ENCODE data around the gene OR4N5. TPM values are rescaled to one million over a fixed set of nuclear protein-coding genes. Genes with fewer than 3 reads are reported as not detected.

Gene OR4N5
- total RNA-seq, 1 donor from 2014 or later = not detected

GRCh38 chr14:20191396-20191795 is 52.8 kb downstream of the OR4N5 start:
- Histone ChIP-seq H3K4me2 (ENCODE audit: low read length) (no peak overlapping the region), H3K4me3 (ENCODE audit: insufficient read depth, low read depth, low read length) (no peak overlapping the region), H3K27me3 (ENCODE audit: insufficient read depth, low read length) (no peaks in the 10 kb centered on the region), H2AFZ (ENCODE audit: low read depth, low read length) (no peak overlapping the region), H4K20me1 (ENCODE audit: insufficient read depth, low read length) (no peaks in the 10 kb centered on the region), H3K9ac (ENCODE audit: low read length) (no peak overlapping the region), H3K27ac (ENCODE audit: low read depth, low read length) (no peak overlapping the region), H3K4me1 (ENCODE audit: insufficient read depth, low read length) (no peaks in the 10 kb centered on the region), H3K36me3 (ENCODE audit: insufficient read depth, low read length) (no peaks in the 10 kb centered on the region), H3K9me3 (ENCODE audit: insufficient read depth, low read depth, low read length) (no peaks in the 10 kb centered on the region), H3K79me2 (ENCODE audit: insufficient read depth, low read length) (no peaks in the 10 kb centered on the region)
- TF ChIP-seq CTCF (IDR thresholded peaks at IDR 0.05; ENCODE audit: insufficient read depth, low read depth, low read length) (no peak), EZH2 (IDR thresholded peaks at IDR 0.05; ENCODE audit: insufficient read depth, low read length) (no peak)
- FAIRE-seq = no peak
- no peak for DNase-seq (ENCODE audit: low read depth)
- Mint-ChIP-seq H3K27me3 (ENCODE audit: low read depth, unreplicated experiment) (no peaks in the 10 kb centered on the region), H3K4me1 (ENCODE audit: low read depth, unreplicated experiment) (no peaks in the 10 kb centered on the region), H3K27ac (ENCODE audit: unreplicated experiment) (no peak overlapping the region), H3K36me3 (ENCODE audit: low read depth, unreplicated experiment) (no peaks in the 10 kb centered on the region), H3K9me3 (ENCODE audit: unreplicated experiment) (peaks cover 9% of the 10 kb centered on the region), H3K4me3 (ENCODE audit: unreplicated experiment) (no peak overlapping the region)

GRCh38 chr14:20194101-20194500 is 55.5 kb downstream of the OR4N5 start:
- H3K4me1 Mint-ChIP-seq (ENCODE audit: low read depth, unreplicated experiment) = no peaks in the 10 kb centered on the region
- H3K27me3 ChIP-seq (ENCODE audit: insufficient read depth, low read length) = no peaks in the 10 kb centered on the region
- no peak overlapping the region for H2AFZ ChIP-seq (ENCODE audit: low read depth, low read length)
- no peak overlapping the region for H3K27ac Mint-ChIP-seq (ENCODE audit: unreplicated experiment)
- H3K4me3 ChIP-seq (ENCODE audit: insufficient read depth, low read depth, low read length) = no peak overlapping the region
- DNase-seq (ENCODE audit: low read depth) (no peak), FAIRE-seq (no peak)
- no peaks in the 10 kb centered on the region for H3K27me3 Mint-ChIP-seq (ENCODE audit: low read depth, unreplicated experiment)
- H3K4me3 Mint-ChIP-seq (ENCODE audit: unreplicated experiment) = no peak overlapping the region
- no peaks in the 10 kb centered on the region for H4K20me1 ChIP-seq (ENCODE audit: insufficient read depth, low read length)
- H3K36me3 ChIP-seq (ENCODE audit: insufficient read depth, low read length) = no peaks in the 10 kb centered on the region
- H3K9ac ChIP-seq (ENCODE audit: low read length) = no peak overlapping the region
- H3K9me3 ChIP-seq (ENCODE audit: insufficient read depth, low read depth, low read length) = no peaks in the 10 kb centered on the region
- H3K4me2 ChIP-seq (ENCODE audit: low read length) = no peak overlapping the region
- no peaks in the 10 kb centered on the region for H3K4me1 ChIP-seq (ENCODE audit: insufficient read depth, low read length)
- peaks cover 9% of the 10 kb centered on the region for H3K9me3 Mint-ChIP-seq (ENCODE audit: unreplicated experiment)
- H3K79me2 ChIP-seq (ENCODE audit: insufficient read depth, low read length) = no peaks in the 10 kb centered on the region
- TF ChIP-seq CTCF (IDR thresholded peaks at IDR 0.05; ENCODE audit: insufficient read depth, low read depth, low read length) (no peak), EZH2 (IDR thresholded peaks at IDR 0.05; ENCODE audit: insufficient read depth, low read length) (no peak)
- H3K36me3 Mint-ChIP-seq (ENCODE audit: low read depth, unreplicated experiment) = no peaks in the 10 kb centered on the region
- no peak overlapping the region for H3K27ac ChIP-seq (ENCODE audit: low read depth, low read length)

Other genes starting within 250 kb of the OR4N5 start
- gene OR4K5, start 218.2 kb upstream of the OR4N5 start, total RNA-seq = not detected in 2 replicates
- gene OR4K1, start 207.9 kb upstream of the OR4N5 start, total RNA-seq = not detected in 2 replicates
- not detected in 2 replicates for gene OR4K15, start 163.2 kb upstream of the OR4N5 start, total RNA-seq
- not detected in 2 replicates for gene OR4Q2, start 136.7 kb upstream of the OR4N5 start, total RNA-seq
- gene OR4K14, start 119.5 kb upstream of the OR4N5 start, total RNA-seq = not detected in 2 replicates
- gene OR4K13, start 102.8 kb upstream of the OR4N5 start, total RNA-seq = not detected in 2 replicates
- gene OR4L1, start 78.8 kb upstream of the OR4N5 start, total RNA-seq = not detected in 2 replicates
- not detected in 2 replicates for gene OR4K17, start 28.1 kb upstream of the OR4N5 start, total RNA-seq
- not detected in 2 replicates for gene OR11G2, start 52.1 kb downstream of the OR4N5 start, total RNA-seq
- not detected in 2 replicates for gene OR11H6, start 84.9 kb downstream of the OR4N5 start, total RNA-seq
- not detected in 2 replicates for gene OR11H7, start 90.2 kb downstream of the OR4N5 start, total RNA-seq
- not detected in 2 replicates for gene OR11H4, start 100.5 kb downstream of the OR4N5 start, total RNA-seq
- gene TTC5, start 167.1 kb downstream of the OR4N5 start, total RNA-seq = 25.4 and 26.1 TPM in 2 replicates
- 78.5 and 89.1 TPM in 2 replicates for gene CCNB1IP1, start 194.5 kb downstream of the OR4N5 start, total RNA-seq
- 20.9 and 21.5 TPM in 2 replicates for gene PARP2, start 204.8 kb downstream of the OR4N5 start, total RNA-seq

Data from astrocyte (in vitro differentiated cells and primary cell).